Naive thymus-derived CD4-positive, alpha-beta T cell (primary cell): ENCODE results near the gene GTPBP1. TPM values are rescaled to one million over a fixed set of nuclear protein-coding genes. Genes with fewer than 3 reads are reported as not detected.

Source experiments
- ATAC-seq: fragments of 150-1000 bp; cut with Tn5 transposase; 2 replicates; pipeline ENCODE4 v1.10.0; 2021; ENCODE audit warnings: mild to moderate bottlenecking, moderate library complexity
- CTCF ChIA-PET: fragments of 350-600 bp; sonication (Branson Sonifier 250); formaldehyde crosslinking; loops from one replicate; lab custom pipeline; 2021; ENCODE audit warnings: antibody characterized with exemption; lab: Charles Lee
- POLR2A ChIA-PET: fragments of 350-600 bp; sonication (Branson Sonifier 250); formaldehyde crosslinking; loops from one replicate; lab custom pipeline; 2021; ENCODE audit warnings: antibody characterized with exemption, inconsistent platforms; lab: Charles Lee
- DNase-seq, 9 donors: peaks; one replicate each; pipeline versions ENCODE4 v3.0.0 to v3.0.0-alpha.2; 2020 to 2022; ENCODE audit warnings: mixed read lengths in 1 of 9
- H3K27ac ChIP-seq: one replicate; pipeline ENCODE4 v1.7.0; 2013; ENCODE audit warnings: mild to moderate bottlenecking, low read depth, low read length, moderate library complexity
- H3K27me3 ChIP-seq, 2 donors: one replicate each; pipeline ENCODE4 v1.7.0; 2013; ENCODE audit warnings: low read length in 2 of 2, mild to moderate bottlenecking in 2 of 2, moderate library complexity in 2 of 2; ENCODE audit not compliant: control insufficient read depth in 2 of 2, insufficient read depth in 2 of 2
- H3K36me3 ChIP-seq, 3 experiments: 1 replicate in 2 of 3; 2 replicates in 1 of 3; pipeline ENCODE4 v1.7.0; 2013; ENCODE audit warnings: low read length in 3 of 3, mild to moderate bottlenecking in 3 of 3, moderate library complexity in 1 of 3; ENCODE audit not compliant: insufficient read depth in 3 of 3, control insufficient read depth in 2 of 3
- H3K4me1 ChIP-seq, 2 donors: one replicate each; pipeline ENCODE4 v1.7.0; 2013; ENCODE audit warnings: low read length in 2 of 2, mild to moderate bottlenecking in 2 of 2, moderate library complexity in 1 of 2; ENCODE audit not compliant: control insufficient read depth in 2 of 2, insufficient read depth in 2 of 2
- H3K4me3 ChIP-seq: 2 replicates; pipeline ENCODE4 v1.7.0; 2013; ENCODE audit warnings: mild to moderate bottlenecking, low read length
- H3K9me3 ChIP-seq, 3 experiments: 1 replicate in 2 of 3; 2 replicates in 1 of 3; pipeline ENCODE4 v1.7.0; 2013; ENCODE audit warnings: low read length in 3 of 3; ENCODE audit not compliant: control insufficient read depth in 2 of 3
- H3K27ac Mint-ChIP-seq, 9 donors: one replicate each; pipeline ENCODE4 v1.8.0; 2020 to 2022; ENCODE audit warnings: mixed read lengths in 9 of 9, mild to moderate bottlenecking in 8 of 9, moderate library complexity in 5 of 9, inconsistent platforms in 2 of 9
- H3K27me3 Mint-ChIP-seq, 5 donors: one replicate each; pipeline ENCODE4 v1.8.0; 2021 to 2022; ENCODE audit warnings: mixed read lengths in 5 of 5, mild to moderate bottlenecking in 1 of 5
- H3K36me3 Mint-ChIP-seq, 5 donors: one replicate each; pipeline ENCODE4 v1.8.0; 2020 to 2022; ENCODE audit warnings: mixed read lengths in 5 of 5, mild to moderate bottlenecking in 3 of 5, inconsistent platforms in 1 of 5
- H3K4me1 Mint-ChIP-seq, 7 donors: one replicate each; pipeline ENCODE4 v1.8.0; 2020 to 2022; ENCODE audit warnings: mixed read lengths in 7 of 7, mild to moderate bottlenecking in 3 of 7, inconsistent platforms in 1 of 7
- H3K4me3 Mint-ChIP-seq, 10 donors: one replicate each; pipeline ENCODE4 v1.8.0; 2020 to 2022; ENCODE audit warnings: mild to moderate bottlenecking in 10 of 10, mixed read lengths in 10 of 10, moderate library complexity in 6 of 10, inconsistent platforms in 2 of 10
- H3K9me3 Mint-ChIP-seq, 11 donors: one replicate each; pipeline ENCODE4 v1.8.0; 2020 to 2022; ENCODE audit warnings: mixed read lengths in 11 of 11, mild to moderate bottlenecking in 4 of 11, inconsistent platforms in 1 of 11, moderate library complexity in 1 of 11
- intact Hi-C, 2 donors: fragments of 100-400 bp; cut with micrococcal nuclease; formaldehyde crosslinking; loops; one replicate each; pipeline ENCODE4 v1.15.1; 2023
- polyA plus RNA-seq, 2 donors: library from polyadenylated mRNA; unstranded; fragments of 300-500 nt; fragmentation: Illumina TruSeq; gene quantifications; one replicate each; pipeline ENCODE4 v1.2.3, GENCODE V29; 2021
- total RNA-seq, 6 experiments: library from RNA in 5 of 6; stranded (reverse) in 5 of 6; gene quantifications; 1 replicate in 5 of 6; 2 replicates in 1 of 6; pipeline ENCODE4 v1.2.3 and lab custom pipeline; 2021 to 2026

Gene GTPBP1
- total and polyA plus RNA-seq, 7 experiments from 2014 or later = 16.9 to 209 (median 83.4) TPM

GRCh38 chr22:38741166-38741565 lies 35.4 kb downstream of the GTPBP1 start:
- peak overlapping the region in 2 of 10 donors; percentile 38 to 39 for H3K4me3 Mint-ChIP-seq
- H3K27me3 ChIP-seq = no peaks in the 10 kb centered on the region

GRCh38 chr22:38741576-38741975 lies 35.8 kb downstream of the GTPBP1 start:
- ChIA-PET POLR2A (interaction anchor here (1.7 to 33.7 kb wide), 3 partner anchors 2 to 36 kb away, joined by 6 to 1007 read pairs (median 1007); partner anchors contain the start of genes GTPBP1 and SUN2), CTCF (interaction anchor here (1.0 to 3.0 kb wide), 3 partner anchors 8 to 17 kb away, joined by 3 to 21 read pairs (median 8); no protein-coding TSS in a partner anchor)
- H3K4me1 Mint-ChIP-seq = peaks cover 20 to 61% (median 34%) of the 10 kb centered on the region in 7 donors
- peaks cover 80 to 100% (median 97%) of the 10 kb centered on the region in 3 experiments for H3K36me3 ChIP-seq
- H3K4me1 ChIP-seq = peaks cover 32 to 44% of the 10 kb centered on the region in 2 donors
- ATAC-seq (no peak), DNase-seq (no peak)
- peak overlapping the region in 8 of 9 donors; percentile 32 to 94 (median 76) for H3K27ac Mint-ChIP-seq
- no peak overlapping the region for H3K4me3 ChIP-seq
- intact Hi-C loops = no loop called here
- no peaks in the 10 kb centered on the region for H3K27me3 ChIP-seq
- no peaks in the 10 kb centered on the region for H3K27me3 Mint-ChIP-seq
- H3K9me3 Mint-ChIP-seq = no peaks in the 10 kb centered on the region
- no peaks in the 10 kb centered on the region for H3K9me3 ChIP-seq
- peak overlapping the region; percentile 47 for H3K27ac ChIP-seq
- peaks cover 0 to 57% (median 30%) of the 10 kb centered on the region in 5 donors for H3K36me3 Mint-ChIP-seq
- H3K4me3 Mint-ChIP-seq = peak overlapping the region in 1 of 10 donors; percentile 39

More at GRCh38 chr22:38741166-38741565, 35.4 kb downstream of the GTPBP1 start:
- peaks cover 81 to 100% (median 93%) of the 10 kb centered on the region in 3 experiments for H3K36me3 ChIP-seq
- ChIA-PET POLR2A (interaction anchor here (31.4 to 33.7 kb wide), 2 partner anchors 2 to 15 kb away, joined by 1007 read pairs; partner anchors contain the start of gene SUN2), CTCF (interaction anchor here (1.0 to 3.0 kb wide), 3 partner anchors 8 to 17 kb away, joined by 3 to 21 read pairs (median 8); no protein-coding TSS in a partner anchor)
- intact Hi-C loops = no loop called here
- Mint-ChIP-seq H3K36me3 (peaks cover 0 to 59% (median 30%) of the 10 kb centered on the region in 5 donors), H3K27me3 (no peaks in the 10 kb centered on the region), H3K27ac (peak overlapping the region; percentile 32 to 94 (median 72)), H3K9me3 (no peaks in the 10 kb centered on the region), H3K4me1 (peaks cover 20 to 65% (median 34%) of the 10 kb centered on the region in 7 donors)
- no peak overlapping the region for H3K4me3 ChIP-seq
- no peak for DNase-seq
- peak overlapping the region; percentile 47 for H3K27ac ChIP-seq
- H3K9me3 ChIP-seq = no peaks in the 10 kb centered on the region
- H3K4me1 ChIP-seq = peaks cover 32 to 44% of the 10 kb centered on the region in 2 donors
- no peak for ATAC-seq

- H3K9me3 ChIP-seq = no peaks in the 10 kb centered on the region
- H3K27me3 ChIP-seq = no peaks in the 10 kb centered on the region
- peaks cover 0 to 50% (median 23%) of the 10 kb centered on the region in 5 donors for H3K36me3 Mint-ChIP-seq
- intact Hi-C loops = no loop called here
- H3K4me1 Mint-ChIP-seq = peaks cover 14 to 55% (median 30%) of the 10 kb centered on the region in 7 donors
- no peak overlapping the region for H3K4me3 Mint-ChIP-seq
- peaks cover 79 to 98% (median 93%) of the 10 kb centered on the region in 3 experiments for H3K36me3 ChIP-seq
- peaks cover 32 to 44% of the 10 kb centered on the region in 2 donors for H3K4me1 ChIP-seq
- POLR2A ChIA-PET = interaction anchor here (0.9 to 33.7 kb wide), 6 partner anchors 3 to 101 kb away, joined by 3 to 1007 read pairs (median 4); partner anchors contain the start of genes GTPBP1, NPTXR and SUN2
- no peaks in the 10 kb centered on the region for H3K9me3 Mint-ChIP-seq
- CTCF ChIA-PET = interaction anchor here (0.6 to 3.0 kb wide), 5 partner anchors 9 to 261 kb away, joined by 3 to 21 read pairs (median 5); no protein-coding TSS in a partner anchor
- peak overlapping the region; percentile 51 for H3K27ac ChIP-seq
- ATAC-seq (no peak), DNase-seq (no peak)
- peak overlapping the region in 6 of 9 donors; percentile 59 to 83 (median 74) for H3K27ac Mint-ChIP-seq
- no peak overlapping the region for H3K4me3 ChIP-seq
- H3K27me3 Mint-ChIP-seq = no peaks in the 10 kb centered on the region
Measured at GRCh38 chr22:38742176-38742942, 36.6 kb downstream of the GTPBP1 start.

GRCh38 chr22:38744981-38745380 lies 39.2 kb downstream of the GTPBP1 start:
- ChIA-PET POLR2A (interaction anchor here (1.0 to 33.7 kb wide), 4 partner anchors 5 to 37 kb away, joined by 3 to 1007 read pairs (median 505); partner anchors contain the start of gene SUN2), CTCF (interaction anchor here (0.6 to 1.5 kb wide), 3 partner anchors 12 to 270 kb away, joined by 3 to 4 read pairs (median 3); no protein-coding TSS in a partner anchor)
- no peak for DNase-seq
- Histone ChIP-seq H3K4me3 (no peak overlapping the region), H3K9me3 (no peaks in the 10 kb centered on the region), H3K4me1 (peaks cover 29 to 37% of the 10 kb centered on the region in 2 donors), H3K36me3 (peaks cover 69 to 98% (median 92%) of the 10 kb centered on the region in 3 experiments), H3K27ac (peak overlapping the region; percentile 46), H3K27me3 (no peaks in the 10 kb centered on the region)
- Mint-ChIP-seq H3K27me3 (no peaks in the 10 kb centered on the region), H3K36me3 (peaks cover under 1 to 43% (median 22%) of the 10 kb centered on the region in 5 donors), H3K27ac (peak overlapping the region in 8 of 9 donors; percentile 21 to 81 (median 58)), H3K4me1 (peaks cover 13 to 59% (median 32%) of the 10 kb centered on the region in 7 donors), H3K9me3 (peaks cover 0 to 1% (median 0%) of the 10 kb centered on the region in 11 donors), H3K4me3 (no peak overlapping the region)
- intact Hi-C loops = loop anchor here in 1 of 2 donors (2.0 kb wide), 1 partner anchor 14 kb away; no protein-coding TSS in a partner anchor
- no peak for ATAC-seq

GRCh38 chr22:38745676-38746460 lies 40.1 kb downstream of the GTPBP1 start:
- Histone ChIP-seq H3K9me3 (no peaks in the 10 kb centered on the region), H3K4me3 (no peak overlapping the region), H3K27me3 (no peaks in the 10 kb centered on the region), H3K27ac (peak overlapping the region; percentile 9), H3K36me3 (peaks cover 66 to 98% (median 92%) of the 10 kb centered on the region in 3 experiments), H3K4me1 (peaks cover 33 to 38% of the 10 kb centered on the region in 2 donors)
- Mint-ChIP-seq H3K4me3 (no peak overlapping the region), H3K4me1 (peaks cover 13 to 64% (median 35%) of the 10 kb centered on the region in 7 donors), H3K27me3 (no peaks in the 10 kb centered on the region), H3K27ac (peak overlapping the region in 6 of 9 donors; percentile 38 to 81 (median 56)), H3K9me3 (peaks cover 0 to 1% (median 0%) of the 10 kb centered on the region in 11 donors), H3K36me3 (peaks cover 4 to 43% (median 26%) of the 10 kb centered on the region in 5 donors)
- CTCF ChIA-PET = interaction anchor here (1.2 to 1.5 kb wide), 3 partner anchors 13 to 21 kb away, joined by 3 to 6 read pairs (median 3); no protein-coding TSS in a partner anchor
- intact Hi-C loops = loop anchor here in 1 of 2 donors (2.0 kb wide), 1 partner anchor 13 kb away; no protein-coding TSS in a partner anchor
- DNase-seq (no peak), ATAC-seq (no peak)
- POLR2A ChIA-PET = interaction anchor here (0.7 to 33.7 kb wide), 6 partner anchors 6 to 97 kb away, joined by 3 to 1007 read pairs (median 4); partner anchors contain the start of gene SUN2
